Astrocyte (in vitro differentiated cells and primary cell): Measurements from ENCODE around the gene PROM1.

Experiments used
- CTCF ChIP-seq: IDR thresholded peaks from 2 replicates; pipeline ENCODE4 v1.5.1; 2011; ENCODE audit warnings: low read depth, mild to moderate bottlenecking, inconsistent platforms, low read length, moderate library complexity; ENCODE audit not compliant: insufficient read depth
- EZH2 ChIP-seq: IDR thresholded peaks from 2 replicates; pipeline ENCODE4 v1.6.1; 2012; ENCODE audit warnings: mild to moderate bottlenecking, low read length, inconsistent platforms; ENCODE audit not compliant: insufficient read depth

GRCh38 chr4:16119981-16120380, 36.2 kb upstream of the PROM1 start:
- TF ChIP-seq CTCF (no peak), EZH2 (no peak)
